ENCODE results near the gene FLVCR2. TPM values are rescaled to one million over a fixed set of nuclear protein-coding genes. Genes with fewer than 3 reads are reported as not detected.
A peak's percentile ranks its signal among the peaks of the same experiment; 100 is the strongest.

Gene FLVCR2
- total and polyA plus RNA-seq, 7 experiments from 2014 or later: 0.80 to 9.4 (median 3.5) TPM

- DNase-seq (no peak), ATAC-seq (no peak)
- Mint-ChIP-seq H3K4me3 (peak overlapping the region in 3 of 10 donors; percentile 45 to 61 (median 59)), H3K27me3 (no peaks in the 10 kb centered on the region), H3K27ac (peak overlapping the region in 8 of 9 donors; percentile 80 to 96 (median 88)), H3K9me3 (peaks cover 0 to 2% (median 0%) of the 10 kb centered on the region in 11 donors), H3K36me3 (no peaks in the 10 kb centered on the region), H3K4me1 (peaks cover 11 to 49% (median 30%) of the 10 kb centered on the region in 7 donors)
- CTCF ChIA-PET: interaction anchor here (1.0 kb wide), 1 partner anchor 11 kb away, joined by 3 read pairs; no protein-coding TSS in a partner anchor
- H3K9me3 ChIP-seq (ENCODE audit: control insufficient read depth in 2 of 3, low read length in 3 of 3): no peaks in the 10 kb centered on the region
- no peaks in the 10 kb centered on the region for H3K36me3 ChIP-seq (ENCODE audit: control insufficient read depth in 2 of 3, insufficient read depth in 3 of 3, low read length in 3 of 3)
- no peak overlapping the region for H3K27ac ChIP-seq (ENCODE audit: low read depth, low read length)
- intact Hi-C loops (cut with micrococcal nuclease): loop anchor here in 1 of 2 donors (1.0 to 2.0 kb wide), 4 partner anchors 11 to 78 kb away; partner anchors contain the start of gene BATF
- POLR2A ChIA-PET: no interaction called here
- peaks cover 3 to 5% of the 10 kb centered on the region in 2 donors for H3K4me1 ChIP-seq (ENCODE audit: control insufficient read depth in 2 of 2, insufficient read depth in 2 of 2, low read length in 2 of 2)
- H3K27me3 ChIP-seq (ENCODE audit: control insufficient read depth in 2 of 2, insufficient read depth in 2 of 2, low read length in 2 of 2): no peaks in the 10 kb centered on the region
- no peak overlapping the region for H3K4me3 ChIP-seq (ENCODE audit: low read length)
Measured at GRCh38 chr14:75566752-75567151, 11.7 kb upstream of the FLVCR2 start.

GRCh38 chr14:75568140-75568539, 10.3 kb upstream of the FLVCR2 start:
- Histone ChIP-seq H3K4me1 (ENCODE audit: control insufficient read depth in 2 of 2, insufficient read depth in 2 of 2, low read length in 2 of 2) (peaks cover 3 to 5% of the 10 kb centered on the region in 2 donors), H3K36me3 (ENCODE audit: control insufficient read depth in 2 of 3, insufficient read depth in 3 of 3, low read length in 3 of 3) (no peaks in the 10 kb centered on the region), H3K27me3 (ENCODE audit: control insufficient read depth in 2 of 2, insufficient read depth in 2 of 2, low read length in 2 of 2) (no peaks in the 10 kb centered on the region), H3K9me3 (ENCODE audit: control insufficient read depth in 2 of 3, low read length in 3 of 3) (no peaks in the 10 kb centered on the region), H3K27ac (ENCODE audit: low read depth, low read length) (no peak overlapping the region), H3K4me3 (ENCODE audit: low read length) (no peak overlapping the region)
- ATAC-seq (no peak), DNase-seq (no peak)
- H3K27ac Mint-ChIP-seq: peak overlapping the region in 3 of 9 donors; percentile 45 to 65 (median 54)
- intact Hi-C loops (cut with micrococcal nuclease): no loop called here
- H3K27me3 Mint-ChIP-seq: no peaks in the 10 kb centered on the region
- H3K9me3 Mint-ChIP-seq: peaks cover 0 to 2% (median 0%) of the 10 kb centered on the region in 11 donors
- no peaks in the 10 kb centered on the region for H3K36me3 Mint-ChIP-seq
- CTCF ChIA-PET: no interaction called here
- no peak overlapping the region for H3K4me3 Mint-ChIP-seq
- H3K4me1 Mint-ChIP-seq: peaks cover 11 to 41% (median 23%) of the 10 kb centered on the region in 7 donors
- POLR2A ChIA-PET: no interaction called here

GRCh38 chr14:75568791-75569190, 9.6 kb upstream of the FLVCR2 start:
- H3K27me3 Mint-ChIP-seq: peaks cover 0 to 1% (median 0%) of the 10 kb centered on the region in 5 donors
- H3K9me3 ChIP-seq (ENCODE audit: control insufficient read depth in 2 of 3, low read length in 3 of 3): no peaks in the 10 kb centered on the region
- H3K4me3 Mint-ChIP-seq: no peak overlapping the region
- H3K4me3 ChIP-seq (ENCODE audit: low read length): no peak overlapping the region
- H3K36me3 Mint-ChIP-seq: no peaks in the 10 kb centered on the region
- peaks cover 3 to 5% of the 10 kb centered on the region in 2 donors for H3K4me1 ChIP-seq (ENCODE audit: control insufficient read depth in 2 of 2, insufficient read depth in 2 of 2, low read length in 2 of 2)
- H3K27me3 ChIP-seq (ENCODE audit: control insufficient read depth in 2 of 2, insufficient read depth in 2 of 2, low read length in 2 of 2): no peaks in the 10 kb centered on the region
- H3K9me3 Mint-ChIP-seq: peaks cover 0 to 2% (median 0%) of the 10 kb centered on the region in 11 donors
- ChIA-PET POLR2A (no interaction called here), CTCF (no interaction called here)
- peaks cover 11 to 41% (median 23%) of the 10 kb centered on the region in 7 donors for H3K4me1 Mint-ChIP-seq
- H3K27ac ChIP-seq (ENCODE audit: low read depth, low read length): no peak overlapping the region
- ATAC-seq (no peak), DNase-seq (no peak)
- H3K27ac Mint-ChIP-seq: no peak overlapping the region
- intact Hi-C loops (cut with micrococcal nuclease): no loop called here
- H3K36me3 ChIP-seq (ENCODE audit: control insufficient read depth in 2 of 3, insufficient read depth in 3 of 3, low read length in 3 of 3): no peaks in the 10 kb centered on the region

GRCh38 chr14:75570797-75571196, 7.6 kb upstream of the FLVCR2 start:
- no peak overlapping the region for H3K4me3 Mint-ChIP-seq
- peaks cover 3 to 5% of the 10 kb centered on the region in 2 donors for H3K4me1 ChIP-seq (ENCODE audit: control insufficient read depth in 2 of 2, insufficient read depth in 2 of 2, low read length in 2 of 2)
- CTCF ChIA-PET: interaction anchor here (1.2 kb wide), 1 partner anchor 9 kb away, joined by 4 read pairs; no protein-coding TSS in a partner anchor
- no peak overlapping the region for H3K4me3 ChIP-seq (ENCODE audit: low read length)
- no peaks in the 10 kb centered on the region for H3K9me3 ChIP-seq (ENCODE audit: control insufficient read depth in 2 of 3, low read length in 3 of 3)
- H3K36me3 ChIP-seq (ENCODE audit: control insufficient read depth in 2 of 3, insufficient read depth in 3 of 3, low read length in 3 of 3): no peaks in the 10 kb centered on the region
- DNase-seq (no peak), ATAC-seq (peak; percentile 33)
- no peak overlapping the region for H3K27ac Mint-ChIP-seq
- intact Hi-C loops (cut with micrococcal nuclease): no loop called here
- peaks cover 0 to 6% (median 0%) of the 10 kb centered on the region in 5 donors for H3K27me3 Mint-ChIP-seq
- POLR2A ChIA-PET: no interaction called here
- no peaks in the 10 kb centered on the region for H3K27me3 ChIP-seq (ENCODE audit: control insufficient read depth in 2 of 2, insufficient read depth in 2 of 2, low read length in 2 of 2)
- peaks cover 9 to 30% (median 10%) of the 10 kb centered on the region in 7 donors for H3K4me1 Mint-ChIP-seq
- H3K9me3 Mint-ChIP-seq: peaks cover 0 to 2% (median 0%) of the 10 kb centered on the region in 11 donors
- no peak overlapping the region for H3K27ac ChIP-seq (ENCODE audit: low read depth, low read length)
- H3K36me3 Mint-ChIP-seq: no peaks in the 10 kb centered on the region

GRCh38 chr14:75572104-75572503, 6.3 kb upstream of the FLVCR2 start:
- intact Hi-C loops (cut with micrococcal nuclease): no loop called here
- no peak overlapping the region for H3K27ac ChIP-seq (ENCODE audit: low read depth, low read length)
- DNase-seq (no peak), ATAC-seq (no peak)
- H3K9me3 ChIP-seq (ENCODE audit: control insufficient read depth in 2 of 3, low read length in 3 of 3): no peaks in the 10 kb centered on the region
- CTCF ChIA-PET: no interaction called here
- Mint-ChIP-seq H3K27ac (no peak overlapping the region), H3K4me1 (peaks cover 0 to 18% (median 0%) of the 10 kb centered on the region in 7 donors), H3K9me3 (peaks cover 0 to 2% (median 0%) of the 10 kb centered on the region in 11 donors), H3K4me3 (no peak overlapping the region), H3K36me3 (no peaks in the 10 kb centered on the region), H3K27me3 (peaks cover 0 to 6% (median 0%) of the 10 kb centered on the region in 5 donors)
- no peak overlapping the region for H3K4me3 ChIP-seq (ENCODE audit: low read length)
- no peaks in the 10 kb centered on the region for H3K27me3 ChIP-seq (ENCODE audit: control insufficient read depth in 2 of 2, insufficient read depth in 2 of 2, low read length in 2 of 2)
- H3K36me3 ChIP-seq (ENCODE audit: control insufficient read depth in 2 of 3, insufficient read depth in 3 of 3, low read length in 3 of 3): no peaks in the 10 kb centered on the region
- H3K4me1 ChIP-seq (ENCODE audit: control insufficient read depth in 2 of 2, insufficient read depth in 2 of 2, low read length in 2 of 2): no peaks in the 10 kb centered on the region
- POLR2A ChIA-PET: no interaction called here

- Mint-ChIP-seq H3K4me1 (peaks cover 6 to 19% (median 9%) of the 10 kb centered on the region in 7 donors), H3K36me3 (no peaks in the 10 kb centered on the region), H3K27me3 (peaks cover 0 to 8% (median 0%) of the 10 kb centered on the region in 5 donors), H3K4me3 (peak overlapping the region in 5 of 10 donors; percentile 90 to 96 (median 93)), H3K9me3 (no peaks in the 10 kb centered on the region), H3K27ac (peak overlapping the region in 7 of 9 donors; percentile 17 to 86 (median 62))
- ATAC-seq: no peak
- Histone ChIP-seq H3K4me3 (ENCODE audit: low read length) (no peak overlapping the region), H3K36me3 (ENCODE audit: control insufficient read depth in 2 of 3, insufficient read depth in 3 of 3, low read length in 3 of 3) (no peaks in the 10 kb centered on the region), H3K27me3 (ENCODE audit: control insufficient read depth in 2 of 2, insufficient read depth in 2 of 2, low read length in 2 of 2) (no peaks in the 10 kb centered on the region), H3K4me1 (ENCODE audit: control insufficient read depth in 2 of 2, insufficient read depth in 2 of 2, low read length in 2 of 2) (peaks cover 9 to 12% of the 10 kb centered on the region in 2 donors), H3K9me3 (ENCODE audit: control insufficient read depth in 2 of 3, low read length in 3 of 3) (no peaks in the 10 kb centered on the region), H3K27ac (ENCODE audit: low read depth, low read length) (no peak overlapping the region)
- intact Hi-C loops (cut with micrococcal nuclease): loop anchor here (1.0 to 5.0 kb wide), 6 partner anchors 11 to 575 kb away; partner anchors contain the start of genes BATF (in 1 of the 2) and GPATCH2L (in 1 of the 2)
- no peak for DNase-seq
- CTCF ChIA-PET: interaction anchor here (0.8 to 7.4 kb wide), 18 partner anchors 10 to 405 kb away, joined by 3 to 133 read pairs (median 4); partner anchors contain the start of genes BATF, ERG28, TGFB3 and TTLL5
- POLR2A ChIA-PET: interaction anchor here (0.8 to 1.8 kb wide), 5 partner anchors 68 to 405 kb away, joined by 3 to 13 read pairs (median 4); partner anchors contain the start of gene TGFB3
Measured at GRCh38 chr14:75577090-75577489, 1.3 kb upstream of the FLVCR2 start.

Data from naive thymus-derived CD4-positive, alpha-beta T cell (primary cell).